Measurements from ENCODE around the gene SSC5D. TPM values are rescaled to one million over a fixed set of nuclear protein-coding genes. Genes with fewer than 3 reads are reported as not detected.
A peak's percentile ranks its signal among the peaks of the same experiment; 100 is the strongest.

The SSC5D gene
- total and polyA plus RNA-seq, 9 of the 15 experiments (the other 6 are each of a cell fraction or from before 2014, with no cell fraction given), result 0.04 to 0.71 (median 0.14) TPM; not detected in 2

GRCh38 chr19:55526216-55527196 is 38.3 kb downstream of the SSC5D start (continued):
- TF ChIP-seq KDM4B (IDR thresholded peaks at IDR 0.05; ENCODE audit: borderline replicate concordance in 2 of 2, low read depth in 1 of 2), result 0 out of 4 replicates have a peak, but pooled peaks of 1 of the 2 experiments have one; percentile 19
- TF ChIP-seq VEZF1 (CRISPR knock-in tag; IDR thresholded peaks at IDR 0.05), result peak; percentile 5; the same call in 1 of the 2 replicates
- TF ChIP-seq USF1 (CRISPR knock-in tag; IDR thresholded peaks at IDR 0.05), result peak; percentile 65
- TF ChIP-seq KLF10 (CRISPR knock-in tag; IDR thresholded peaks at IDR 0.05), result no peak
- TF ChIP-seq ZFP36 (IDR thresholded peaks at IDR 0.05; ENCODE audit: low read depth, low read length, partially characterized antibody), result peak; percentile 73
- no peak for TF ChIP-seq POLR2G (IDR thresholded peaks at IDR 0.05; ENCODE audit: low read depth, low read length)
- TF ChIP-seq MYNN (IDR thresholded peaks at IDR 0.05), result peak; percentile 42
- no peak for TF ChIP-seq MYNN (CRISPR knock-in tag; IDR thresholded peaks at IDR 0.05)
- TF ChIP-seq ZBTB33 (CRISPR knock-in tag; IDR thresholded peaks at IDR 0.05), result peak; percentile 96
- peak; percentile 5; the same call in 1 of the 2 replicates for TF ChIP-seq STAG1 (CRISPR knock-in tag; IDR thresholded peaks at IDR 0.05; ENCODE audit: borderline replicate concordance)
- TF ChIP-seq ZNF740 (CRISPR knock-in tag; IDR thresholded peaks at IDR 0.05), result peak; percentile 27; the same call in 1 of the 2 replicates
- TF ChIP-seq ZNF740 (tag; IDR thresholded peaks at IDR 0.05), result no peak
- TF ChIP-seq PRDM10 (IDR thresholded peaks at IDR 0.05; ENCODE audit: partially characterized antibody), result no peak
- no peak for TF ChIP-seq RBM39 (optimal IDR thresholded peaks at IDR 0.05; ENCODE audit: low read depth, low read length)
- peak; percentile 56; the same call in 1 of the 2 replicates for TF ChIP-seq ZNF431 (CRISPR knock-in tag; IDR thresholded peaks at IDR 0.05)
- TF ChIP-seq ZFX (CRISPR knock-in tag; IDR thresholded peaks at IDR 0.05), result peak; percentile 49; the same call in 1 of the 2 replicates
